GM21528 (cell line): ENCODE results near the gene EEF1AKMT4.
"Not testable (repeated sequence)": the region's sequence is repeated elsewhere in the genome, so short reads cannot be mapped to it uniquely, and the experiment has no call there.

Experiments
- ATAC-seq: cut with Tn5 transposase; IDR thresholded peaks from one replicate; pipeline ENCODE4 v1.9.1; 2021; ENCODE audit warnings: mild to moderate bottlenecking, moderate library complexity; ENCODE audit not compliant: unreplicated experiment, low FRiP score

The EEF1AKMT4 gene

DNA sequence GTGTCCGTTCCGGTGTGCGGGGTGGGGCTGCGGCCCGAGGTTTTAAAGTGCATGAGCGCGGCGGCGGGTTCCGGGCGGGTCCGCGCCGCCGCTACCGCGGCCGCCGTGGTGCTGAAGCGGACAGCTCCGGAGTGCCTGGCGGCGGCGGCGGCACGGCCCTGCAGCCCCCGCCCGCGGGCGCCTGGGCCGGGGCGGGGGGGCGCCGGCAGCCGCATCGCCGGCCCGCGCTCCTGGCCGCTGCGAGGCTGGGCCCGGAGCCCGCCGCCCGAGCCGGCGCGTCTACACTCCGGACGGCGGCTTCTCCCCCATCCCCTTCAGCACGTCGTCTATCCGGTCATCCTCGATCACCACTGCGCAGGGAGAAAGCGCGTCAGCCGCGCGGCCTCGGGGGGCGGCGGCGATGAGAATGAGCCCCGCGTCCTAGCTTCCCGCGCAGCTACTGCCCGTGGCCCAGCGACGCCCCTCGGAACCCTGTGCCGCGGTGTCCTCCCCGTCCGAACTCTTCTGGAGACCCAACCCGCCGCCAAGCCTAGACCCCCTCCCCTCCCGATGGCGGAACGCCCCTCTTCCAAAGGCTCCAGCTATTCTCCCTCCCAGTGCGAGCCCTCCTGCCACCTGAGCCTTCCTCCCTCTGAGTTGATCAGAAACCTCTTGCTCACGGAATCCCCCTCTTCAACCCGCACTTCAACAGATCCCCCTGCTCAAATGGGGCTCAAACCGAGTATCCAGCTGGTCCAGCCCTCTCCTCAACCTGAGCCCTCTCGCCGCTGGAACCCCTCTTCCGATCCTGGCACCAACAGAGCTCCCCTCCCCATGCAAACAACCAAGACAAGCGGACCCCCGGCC, 10.6 kb downstream of the EEF1AKMT4 start:
- ATAC-seq, result no peak

DNA sequence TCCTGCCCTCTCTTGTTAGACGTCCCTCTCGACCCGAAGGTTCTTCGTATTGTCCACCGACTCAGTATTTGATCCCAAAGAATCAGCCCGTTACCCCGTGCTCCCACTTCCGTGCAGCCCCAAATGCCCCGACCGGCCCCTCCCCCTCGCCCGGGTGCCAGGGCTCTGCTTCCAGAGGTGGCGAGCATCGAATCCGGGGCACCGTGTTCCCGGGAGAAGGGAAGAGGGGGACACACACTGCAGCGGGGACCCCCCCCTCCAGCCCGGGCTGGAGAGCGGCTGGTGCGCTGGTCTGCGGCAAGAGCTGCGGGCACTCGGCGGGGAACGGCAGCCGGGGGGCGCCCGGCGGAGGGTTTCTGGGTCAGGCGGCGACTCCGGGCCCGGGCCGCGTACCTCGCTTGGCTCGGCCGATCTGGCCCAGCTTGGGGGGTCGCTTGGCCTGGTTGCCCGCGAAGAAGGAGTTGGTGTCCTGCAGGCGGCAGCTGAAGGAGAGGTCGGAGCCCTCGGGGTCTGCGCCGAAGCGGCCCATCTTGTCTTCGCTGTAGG, 11.3 kb downstream of the EEF1AKMT4 start:
- no peak for ATAC-seq

- ATAC-seq, result no peak
These were observed 11.9 kb downstream of the EEF1AKMT4 start, which contains the start of gene CAMK2N2 for GRCh38 chr3:184261270-184261853. TSS of gene CAMK2N2 (minus strand) at chr3:184261553. CDS start at chr3:184261285, 268 bp downstream.

GRCh38 chr3:184261854-184262763, 12.6 kb downstream of the EEF1AKMT4 start:
- no peak for ATAC-seq

DNA sequence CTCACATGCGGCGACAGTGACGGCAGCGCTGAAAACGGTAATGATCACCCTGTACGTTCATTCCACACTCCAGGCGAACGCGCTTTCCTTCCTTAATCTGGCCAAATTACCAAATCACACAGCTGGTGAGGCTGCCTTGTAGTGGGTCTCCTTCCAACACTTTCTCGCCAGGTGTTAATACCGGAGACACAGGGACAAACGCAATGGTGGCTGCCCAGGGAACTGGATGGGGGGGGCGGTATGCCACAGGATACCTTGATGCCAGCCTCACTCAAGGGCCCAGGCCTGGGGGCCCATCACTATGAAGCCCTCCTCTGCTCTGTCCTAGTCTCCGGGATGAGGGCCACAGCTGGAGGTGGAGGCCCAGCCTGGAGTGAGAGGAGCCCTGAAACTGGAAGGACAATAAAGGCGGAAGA, 13.3 kb downstream of the EEF1AKMT4 start:
- ATAC-seq, result no peak

- ATAC-seq, result not testable (repeated sequence)
These were observed 17.8 kb downstream of the EEF1AKMT4 start for GRCh38 chr3:184267249-184267648.

DNA sequence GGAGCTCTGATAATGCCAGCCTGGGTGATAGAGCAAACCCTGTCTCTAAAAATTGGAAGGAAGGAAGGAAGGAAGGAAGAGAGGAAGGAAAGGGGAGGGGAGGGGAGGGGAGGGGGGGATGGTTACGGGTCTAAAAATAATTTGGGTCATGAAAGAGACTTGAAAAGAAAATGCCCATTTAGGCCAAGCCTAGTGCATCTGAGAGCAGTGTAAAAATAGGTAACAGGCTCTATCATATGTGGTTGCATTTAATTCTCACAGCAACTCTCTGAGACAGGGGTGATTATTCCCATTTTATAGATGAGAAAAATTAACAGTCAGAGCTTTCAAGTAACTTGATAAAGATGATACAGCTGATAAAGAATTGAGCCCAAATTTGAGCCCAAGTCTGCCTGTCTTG, 22.8 kb downstream of the EEF1AKMT4 start:
- ATAC-seq, result no peak

DNA sequence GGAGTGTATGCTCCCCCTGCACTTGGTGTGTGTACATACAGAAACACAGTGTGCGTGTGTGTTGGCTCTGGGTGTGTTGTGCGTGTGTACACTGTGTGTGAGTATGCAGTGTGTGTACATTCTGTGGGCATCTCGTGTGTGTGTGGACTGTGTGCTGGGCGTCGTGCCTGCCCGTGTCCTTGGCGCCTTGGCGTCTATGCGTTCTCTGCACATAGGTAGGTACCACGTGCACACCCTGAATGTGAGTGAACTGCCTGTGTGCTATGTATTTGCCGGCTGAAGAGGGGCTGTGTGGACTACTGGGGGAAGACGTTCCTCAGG, 25.9 kb downstream of the EEF1AKMT4 start:
- no peak for ATAC-seq

DNA sequence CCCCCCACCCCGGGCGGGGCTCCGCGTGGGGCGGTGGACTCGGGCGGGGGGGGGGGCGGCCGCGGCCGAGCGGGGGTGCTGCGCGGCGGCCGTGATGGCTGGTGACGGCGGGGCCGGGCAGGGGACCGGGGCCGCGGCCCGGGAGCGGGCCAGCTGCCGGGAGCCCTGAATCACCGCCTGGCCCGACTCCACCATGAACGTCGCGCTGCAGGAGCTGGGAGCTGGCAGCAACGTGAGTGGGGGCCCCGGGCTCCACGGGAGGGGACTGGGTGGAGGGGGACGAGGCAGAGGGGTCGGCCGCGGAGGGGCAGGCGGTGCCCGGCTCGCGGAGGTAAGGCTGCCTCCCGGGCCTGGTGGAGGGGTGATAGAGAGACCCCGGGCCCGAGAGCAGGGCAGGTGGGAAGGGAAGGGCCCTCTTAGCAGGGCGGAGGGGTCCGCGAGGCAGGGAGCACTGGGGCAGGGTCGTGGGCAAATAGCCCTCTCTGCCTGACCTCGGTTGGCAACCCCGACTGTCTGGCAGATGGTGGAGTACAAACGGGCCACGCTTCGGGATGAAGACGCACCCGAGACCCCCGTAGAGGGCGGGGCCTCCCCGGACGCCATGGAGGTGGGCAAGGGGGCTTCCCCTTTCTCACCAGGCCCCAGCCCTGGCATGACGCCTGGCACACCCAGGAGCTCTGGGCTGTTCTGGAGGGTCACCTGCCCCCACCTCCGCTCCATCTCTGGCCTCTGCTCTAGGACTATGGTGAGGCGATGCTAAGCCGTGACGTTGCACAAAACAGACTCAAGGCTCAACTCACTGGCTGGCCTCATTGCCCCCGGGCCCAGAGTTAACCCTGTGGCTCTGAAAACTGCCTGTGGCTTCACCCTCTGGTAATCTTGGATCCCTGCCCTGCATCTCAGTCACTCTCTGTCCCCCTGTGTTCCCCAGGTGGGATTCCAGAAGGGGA, 26.8 kb downstream of the EEF1AKMT4 start, which contains the start of gene ECE2:
TSS of gene ECE2 (plus strand) at position 62 of the 950 bp plus-strand sequence. CDS start at position 194, 132 bp downstream.
- ATAC-seq, result no peak

- ATAC-seq, result no peak
These were observed 27.9 kb downstream of the EEF1AKMT4 start for GRCh38 chr3:184277366-184277765.

GRCh38 chr3:184282941-184283340, 33.5 kb downstream of the EEF1AKMT4 start:
- no peak for ATAC-seq

DNA sequence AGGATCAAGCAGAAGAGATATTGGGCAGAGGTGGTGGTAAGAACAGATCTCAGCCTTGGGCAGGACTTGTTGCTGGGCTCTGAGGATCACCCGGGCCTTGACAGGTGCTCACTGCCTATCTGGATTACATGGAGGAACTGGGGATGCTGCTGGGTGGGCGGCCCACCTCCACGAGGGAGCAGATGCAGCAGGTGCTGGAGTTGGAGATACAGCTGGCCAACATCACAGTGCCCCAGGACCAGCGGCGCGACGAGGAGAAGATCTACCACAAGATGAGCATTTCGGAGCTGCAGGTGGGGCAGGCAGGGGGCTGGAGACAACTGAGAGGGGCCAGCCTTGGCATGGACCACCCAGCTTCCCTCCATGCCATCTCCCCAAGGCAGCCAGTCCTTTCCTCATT, 34.2 kb downstream of the EEF1AKMT4 start:
- no peak for ATAC-seq

GRCh38 chr3:184284696-184285095, 35.2 kb downstream of the EEF1AKMT4 start:
- ATAC-seq, result no peak

GRCh38 chr3:184289426-184289938, 40.0 kb downstream of the EEF1AKMT4 start:
- no peak for ATAC-seq

DNA sequence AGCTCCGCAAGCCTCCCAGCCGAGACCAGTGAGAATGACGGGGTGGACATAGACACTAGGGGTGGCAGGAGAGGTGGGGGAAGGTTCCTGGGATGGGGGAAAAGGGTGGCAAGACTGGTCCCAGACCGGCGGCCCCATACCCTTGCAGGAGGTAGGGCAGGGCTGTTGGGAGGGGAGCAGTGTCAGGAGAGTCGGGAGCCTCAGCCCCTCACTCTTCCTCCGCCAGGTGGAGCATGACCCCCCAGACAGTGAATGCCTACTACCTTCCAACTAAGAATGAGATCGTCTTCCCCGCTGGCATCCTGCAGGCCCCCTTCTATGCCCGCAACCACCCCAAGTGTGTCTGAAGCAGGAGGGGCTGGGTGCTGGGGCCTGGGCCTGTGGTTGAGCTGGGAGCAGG, 40.9 kb downstream of the EEF1AKMT4 start:
- no peak for ATAC-seq

DNA sequence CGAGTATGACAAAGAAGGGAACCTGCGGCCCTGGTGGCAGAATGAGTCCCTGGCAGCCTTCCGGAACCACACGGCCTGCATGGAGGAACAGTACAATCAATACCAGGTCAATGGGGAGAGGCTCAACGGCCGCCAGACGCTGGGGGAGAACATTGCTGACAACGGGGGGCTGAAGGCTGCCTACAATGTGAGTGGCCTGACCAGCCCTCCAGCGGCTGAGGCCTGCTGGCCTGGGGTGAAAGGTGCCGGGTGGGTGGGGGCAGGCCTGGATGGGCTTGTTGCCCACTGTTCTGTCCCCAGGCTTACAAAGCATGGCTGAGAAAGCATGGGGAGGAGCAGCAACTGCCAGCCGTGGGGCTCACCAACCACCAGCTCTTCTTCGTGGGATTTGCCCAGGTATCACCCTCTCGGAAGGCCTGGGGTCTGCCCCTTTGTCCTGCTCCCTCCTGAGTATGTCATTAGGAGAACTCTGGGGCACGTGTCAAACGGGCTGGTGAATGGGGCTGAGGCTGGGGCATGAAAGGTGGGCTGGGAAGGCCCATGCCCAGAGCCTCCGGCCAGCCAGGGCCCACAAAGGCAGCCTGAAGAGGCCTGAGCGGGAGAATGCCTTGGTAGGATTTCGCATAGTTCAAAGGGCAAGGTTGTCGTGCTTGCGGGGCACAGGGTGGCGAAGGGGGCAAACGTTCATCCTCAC, 41.7 kb downstream of the EEF1AKMT4 start:
- no peak for ATAC-seq

DNA sequence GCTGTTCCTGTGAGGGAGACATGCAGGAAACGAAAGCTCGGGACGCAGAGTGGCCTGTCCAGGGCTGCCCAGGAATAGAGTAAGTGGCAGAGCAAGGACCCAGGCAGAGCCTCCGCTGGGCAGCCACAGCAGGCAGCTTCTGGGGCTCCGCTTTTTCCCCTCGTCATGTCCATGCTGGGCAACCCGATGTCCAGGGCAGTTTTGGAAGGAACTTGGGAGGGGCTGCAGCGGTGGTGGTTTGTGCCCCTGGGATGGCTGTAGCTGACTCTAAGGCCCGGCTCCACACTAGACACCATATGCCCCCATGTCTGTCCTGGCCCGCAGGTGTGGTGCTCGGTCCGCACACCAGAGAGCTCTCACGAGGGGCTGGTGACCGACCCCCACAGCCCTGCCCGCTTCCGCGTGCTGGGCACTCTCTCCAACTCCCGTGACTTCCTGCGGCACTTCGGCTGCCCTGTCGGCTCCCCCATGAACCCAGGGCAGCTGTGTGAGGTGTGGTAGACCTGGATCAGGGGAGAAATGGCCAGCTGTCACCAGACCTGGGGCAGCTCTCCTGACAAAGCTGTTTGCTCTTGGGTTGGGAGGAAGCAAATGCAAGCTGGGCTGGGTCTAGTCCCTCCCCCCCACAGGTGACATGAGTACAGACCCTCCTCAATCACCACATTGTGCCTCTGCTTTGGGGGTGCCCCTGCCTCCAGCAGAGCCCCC, 42.4 kb downstream of the EEF1AKMT4 start:
- no peak for ATAC-seq

- no peak for ATAC-seq
These were observed 46.3 kb downstream of the EEF1AKMT4 start for GRCh38 chr3:184295771-184296170.
